NCI-H1694 treated with DMSO at 0.1 percent for 48 hours (cell line): ENCODE data around the gene CARM1.
"Not testable (repeated sequence)": the region's sequence is repeated elsewhere in the genome, so short reads cannot be mapped to it uniquely, and the experiment has no call there.

Source experiments
- DNase-seq: peaks from one replicate; lab custom pipeline; 2025; lab: John Stamatoyannopoulos, UW

CARM1 gene

GRCh38 chr19:10870955-10871603 is at the start of gene CARM1:
Gene CARM1 (plus strand): TSS chr19:10871553. CDS start chr19:10871703, 150 bp downstream.
- peak; percentile 89 for DNase-seq

GRCh38 chr19:10823690-10824089 is 47.7 kb upstream of the CARM1 start:
- no peak for DNase-seq

DNA sequence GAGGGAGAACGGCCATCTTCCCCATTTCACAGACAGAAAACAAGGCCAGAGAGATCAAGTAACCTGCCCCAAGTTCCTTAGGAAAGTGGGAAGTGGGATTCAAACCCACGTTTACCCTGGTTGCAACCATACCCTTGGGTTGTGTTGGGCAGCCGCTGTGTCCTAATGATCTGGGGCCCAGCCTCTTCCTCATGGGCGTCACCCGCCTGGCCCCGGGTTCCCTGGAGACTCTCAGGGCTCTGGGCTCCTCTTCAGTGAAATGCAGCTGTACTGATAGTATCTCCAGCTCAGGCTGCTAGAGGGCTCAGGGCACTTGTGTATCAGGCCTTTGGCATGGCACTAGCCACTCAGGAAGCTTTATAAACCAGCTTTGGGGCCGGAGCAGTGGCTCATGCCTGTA is 45.1 kb upstream of the CARM1 start:
- DNase-seq = no peak

- DNase-seq = no peak
Observed at GRCh38 chr19:10826846-10827245, 44.5 kb upstream of the CARM1 start.

- no peak for DNase-seq
Observed at GRCh38 chr19:10828981-10829821, 42.2 kb upstream of the CARM1 start.

GRCh38 chr19:10829967-10830366 is 41.4 kb upstream of the CARM1 start:
- no peak for DNase-seq

DNA sequence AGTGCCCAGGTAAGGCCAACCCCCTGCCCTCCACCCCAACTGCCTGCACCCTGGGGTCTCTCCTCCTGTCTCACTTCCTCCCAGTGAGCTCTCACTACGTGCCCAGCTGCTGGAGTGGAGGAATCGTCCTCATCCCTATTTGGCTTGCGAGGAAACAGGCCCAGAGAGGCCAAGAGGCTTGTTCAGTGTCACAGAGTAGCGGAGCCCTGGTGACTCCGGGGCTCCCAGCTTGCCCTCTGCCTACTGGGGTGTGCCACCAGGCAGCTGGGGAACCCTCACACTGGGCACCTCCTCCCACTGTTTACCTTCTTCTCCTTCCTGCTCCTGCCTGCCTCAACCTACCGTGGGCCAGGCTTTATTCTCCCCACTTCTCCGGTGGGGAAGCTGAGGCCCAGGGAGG is 41.0 kb upstream of the CARM1 start:
- DNase-seq = no peak

DNA sequence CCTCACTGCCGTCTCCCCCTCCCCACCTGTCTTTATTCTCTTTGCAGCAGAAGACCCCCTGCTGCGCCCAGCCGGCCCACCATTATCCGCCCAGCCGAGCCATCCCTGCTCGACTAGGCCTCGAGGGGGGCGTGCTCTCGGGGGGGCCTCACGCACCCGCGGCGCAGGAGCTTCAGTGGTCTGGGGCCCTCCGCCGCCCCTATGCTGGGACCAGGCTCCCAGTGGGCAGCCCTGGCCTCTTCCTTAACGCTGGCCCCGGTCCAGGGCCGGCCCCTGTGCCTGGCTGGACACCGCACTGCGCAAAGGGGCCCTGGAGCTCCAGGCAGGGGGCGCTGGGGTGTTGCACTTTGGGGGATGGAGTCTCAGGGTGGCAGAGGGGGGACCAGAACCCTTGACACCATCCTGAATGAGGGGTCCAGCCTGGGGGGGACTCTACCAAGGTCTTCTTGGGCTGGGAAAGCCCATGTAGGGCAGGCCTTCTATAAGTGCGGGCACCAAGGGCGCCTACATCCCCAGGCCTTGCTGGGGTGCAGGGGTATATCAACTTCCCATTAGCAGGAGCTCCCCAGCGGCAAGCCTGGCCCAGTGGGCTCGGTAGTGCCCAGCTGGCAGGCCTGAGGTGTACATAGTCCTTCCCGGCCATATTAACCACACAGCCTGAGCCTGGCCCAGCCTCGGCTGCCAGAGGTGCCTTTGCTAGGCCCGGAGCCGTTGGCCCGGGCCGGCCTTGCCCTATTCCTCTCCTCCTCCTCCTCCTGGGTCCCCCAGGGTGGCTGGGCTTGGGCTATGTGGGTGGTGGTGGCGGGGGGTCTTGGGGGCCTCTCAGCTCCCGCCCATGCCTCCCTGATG is 40.2 kb upstream of the CARM1 start:
- DNase-seq = no peak

GRCh38 chr19:10831987-10832938 is 39.1 kb upstream of the CARM1 start:
- no peak for DNase-seq

DNA sequence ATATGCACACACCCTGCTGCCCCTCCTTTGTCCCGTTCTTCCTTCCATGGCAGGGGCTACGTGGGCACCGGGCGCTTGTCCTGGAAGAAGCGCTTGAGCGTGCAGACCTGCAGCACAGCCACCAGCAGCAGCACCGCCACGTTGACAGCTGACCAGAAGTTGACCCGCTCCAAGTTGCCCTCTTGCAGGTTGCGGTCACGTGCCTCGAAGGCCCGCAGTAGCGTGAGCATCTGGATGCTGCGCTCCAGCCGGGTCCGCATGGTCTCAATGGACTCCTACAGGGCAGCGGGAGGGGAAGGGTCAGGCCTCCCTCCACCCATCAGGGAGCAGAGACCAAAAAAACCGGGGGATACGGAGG is 38.4 kb upstream of the CARM1 start:
- no peak for DNase-seq

- DNase-seq = no peak
Observed at GRCh38 chr19:10835089-10835753, 36.1 kb upstream of the CARM1 start.

GRCh38 chr19:10835754-10836478 is 35.4 kb upstream of the CARM1 start, which contains the start of gene TMED1:
Gene TMED1 (minus strand): TSS chr19:10836212. CDS start chr19:10836191, 21 bp downstream.
- DNase-seq = peak; percentile 92

GRCh38 chr19:10836479-10837330 is 34.6 kb upstream of the CARM1 start:
- peak; percentile 91 for DNase-seq

- DNase-seq = not testable (repeated sequence)
Observed at GRCh38 chr19:10837649-10838048, 33.7 kb upstream of the CARM1 start.

DNA sequence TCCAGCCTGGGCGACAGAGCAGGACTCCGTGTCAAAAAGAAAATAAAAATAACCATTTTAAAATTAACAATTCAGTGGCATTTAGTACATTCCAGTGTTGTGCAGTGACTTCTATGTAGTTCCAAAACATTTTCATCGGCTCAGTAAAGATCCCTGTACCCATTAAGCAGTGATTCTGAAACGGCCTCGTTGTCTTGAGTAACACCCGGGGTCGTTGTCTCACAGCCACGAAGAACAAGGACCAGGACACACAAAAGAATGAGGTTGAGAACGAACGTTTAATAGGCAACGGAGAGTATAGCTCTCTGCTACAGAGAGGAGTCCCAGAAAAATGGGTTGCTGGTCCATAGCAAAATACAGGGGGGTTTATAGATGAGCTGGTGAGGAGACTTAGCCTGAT is 33.0 kb upstream of the CARM1 start:
- no peak for DNase-seq

DNA sequence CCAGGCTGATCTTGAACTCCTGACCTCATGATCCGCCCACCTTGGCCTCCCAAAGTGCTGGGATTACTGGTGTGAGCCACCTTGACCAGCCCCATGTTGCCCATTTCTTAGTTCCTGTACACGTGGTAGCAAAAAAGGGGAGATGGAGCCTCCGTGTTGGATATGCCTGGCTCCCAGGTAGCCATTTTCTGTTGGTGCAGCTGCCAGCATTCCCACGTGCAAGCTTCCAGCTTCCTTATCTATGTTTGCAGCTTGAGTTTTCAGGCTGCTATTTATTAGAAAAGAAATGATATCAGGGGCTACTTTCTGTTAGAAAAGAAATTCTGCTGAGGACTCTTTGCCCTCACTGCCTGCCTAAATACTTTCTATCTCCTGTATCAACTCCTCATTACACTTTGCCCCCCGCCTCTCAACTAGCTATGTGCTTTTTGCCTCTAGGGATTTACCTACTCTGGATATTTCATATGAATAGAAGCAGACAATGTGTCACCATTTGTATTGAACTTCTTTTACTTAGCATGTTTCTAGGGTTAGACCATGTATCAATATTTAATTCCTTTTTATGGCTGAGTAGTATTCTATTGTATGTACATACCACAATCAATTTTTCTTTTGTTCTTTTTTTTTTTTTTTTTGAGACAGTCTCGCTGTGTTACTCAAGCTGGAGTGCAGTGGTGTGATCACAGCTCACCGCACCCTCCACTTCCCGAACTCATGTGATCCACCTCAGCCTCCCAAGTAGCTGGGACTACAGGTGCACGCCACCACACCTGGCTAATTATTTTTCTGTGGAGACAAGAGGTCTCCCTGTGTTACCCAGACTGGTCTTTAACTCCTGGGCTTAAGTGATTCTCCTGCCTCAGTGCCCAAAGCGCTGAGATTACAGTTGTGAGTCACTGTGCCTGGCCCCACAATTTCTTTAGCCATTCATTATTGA is 32.0 kb upstream of the CARM1 start:
- DNase-seq = no peak

DNA sequence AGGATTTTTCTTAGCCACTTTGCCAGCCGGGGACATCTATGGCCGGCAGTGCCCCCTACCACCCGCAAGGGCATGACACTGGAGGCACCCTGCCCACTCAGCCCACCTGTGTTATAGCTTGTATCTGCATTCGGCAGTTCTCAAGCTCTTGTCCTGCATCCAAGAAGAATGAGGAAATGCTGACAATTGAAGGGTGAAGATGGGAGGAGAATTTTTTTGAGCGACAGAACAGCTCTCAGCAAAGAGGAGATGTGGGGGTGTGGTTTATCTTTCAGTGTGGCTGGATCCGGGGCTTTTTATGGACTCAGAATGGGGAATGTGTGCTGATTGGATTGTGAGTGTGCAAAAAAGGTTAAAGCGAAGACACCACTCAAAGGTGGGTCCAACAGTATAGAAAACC is 28.6 kb upstream of the CARM1 start:
- DNase-seq = no peak
